PC-3 (cell line): Measurements from ENCODE around the gene TRIP11.

Experiments
- CTCF ChIP-seq: fragments of 300-600 bp; sonication (generic); conservative IDR thresholded peaks from 2 replicates; pipeline ENCODE4 v1.5.1; 2017; ENCODE audit warnings: antibody characterized with exemption, low read depth, mild to moderate bottlenecking, low read length
- EZH2 ChIP-seq: fragments of 300-600 bp; sonication (generic); IDR thresholded peaks from one replicate; pipeline ENCODE4 v1.6.1; 2017; ENCODE audit warnings: antibody characterized with exemption, mild to moderate bottlenecking, low read length; ENCODE audit not compliant: unreplicated experiment

- TF ChIP-seq CTCF (no peak), EZH2 (no peak)
These were observed 34.7 kb upstream of the TRIP11 start for GRCh38 chr14:92074555-92074954.
